HG03060 (cell line): ENCODE measurements around the gene RGS9.
"Not testable (repeated sequence)": the region's sequence is repeated elsewhere in the genome, so short reads cannot be mapped to it uniquely, and the experiment has no call there.

Experiments
- ATAC-seq: cut with Tn5 transposase; IDR thresholded peaks from one replicate; pipeline ENCODE4 v1.9.1; 2021; ENCODE audit warnings: low read depth, moderate number of reproducible peaks; ENCODE audit not compliant: unreplicated experiment

The RGS9 gene

DNA sequence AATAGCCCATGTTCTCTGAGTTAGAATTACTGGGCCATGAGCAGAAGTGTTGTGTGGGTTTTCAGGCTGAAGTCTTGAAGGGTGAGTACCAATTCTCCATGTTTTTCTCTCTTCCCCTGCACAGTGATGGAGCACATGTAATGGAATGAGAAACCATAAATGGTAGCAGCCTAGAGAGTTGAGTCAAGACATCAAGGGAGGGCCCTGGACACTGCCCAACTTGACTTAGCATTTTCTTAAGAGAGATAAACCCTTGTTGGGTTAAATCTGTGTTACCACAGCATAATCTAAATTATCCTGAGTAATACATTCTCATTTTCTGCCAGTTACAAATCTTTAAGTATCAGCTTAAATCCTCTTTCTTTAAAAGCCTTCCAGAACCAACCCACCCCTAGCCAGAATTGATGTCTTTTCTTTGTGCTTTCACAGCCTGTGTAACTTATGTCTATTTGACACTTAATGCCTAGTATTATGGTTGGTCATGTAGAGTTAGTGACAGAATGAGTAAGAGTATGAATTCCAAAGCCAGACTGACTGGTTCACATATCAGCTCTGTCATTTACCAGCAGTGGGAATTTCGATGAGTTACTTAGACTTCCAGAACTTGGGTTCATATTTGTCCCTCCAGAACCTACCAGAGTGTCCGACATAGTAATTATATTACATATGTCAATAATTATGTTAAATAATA, 27.0 kb upstream of the RGS9 start:
- ATAC-seq: no peak

DNA sequence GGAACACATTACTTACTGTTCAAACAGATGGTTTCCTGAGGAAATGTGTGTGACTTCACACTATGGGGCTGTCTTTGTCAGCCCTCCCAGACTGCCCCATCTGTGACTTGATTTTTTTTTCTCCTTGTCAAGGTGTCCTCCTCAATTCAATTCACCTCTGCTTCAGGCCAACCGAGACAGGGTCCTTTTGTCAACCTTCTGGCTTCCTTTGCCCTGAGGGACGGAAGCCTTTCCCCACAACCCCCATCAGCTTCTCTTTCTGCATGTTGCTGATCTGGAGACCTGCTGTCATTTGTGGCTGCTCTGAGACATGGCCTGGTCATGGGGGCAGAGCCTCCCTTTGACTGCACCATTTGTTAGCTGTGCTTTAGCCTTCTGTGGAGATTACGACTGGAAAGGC, 21.3 kb upstream of the RGS9 start:
- ATAC-seq: no peak

DNA sequence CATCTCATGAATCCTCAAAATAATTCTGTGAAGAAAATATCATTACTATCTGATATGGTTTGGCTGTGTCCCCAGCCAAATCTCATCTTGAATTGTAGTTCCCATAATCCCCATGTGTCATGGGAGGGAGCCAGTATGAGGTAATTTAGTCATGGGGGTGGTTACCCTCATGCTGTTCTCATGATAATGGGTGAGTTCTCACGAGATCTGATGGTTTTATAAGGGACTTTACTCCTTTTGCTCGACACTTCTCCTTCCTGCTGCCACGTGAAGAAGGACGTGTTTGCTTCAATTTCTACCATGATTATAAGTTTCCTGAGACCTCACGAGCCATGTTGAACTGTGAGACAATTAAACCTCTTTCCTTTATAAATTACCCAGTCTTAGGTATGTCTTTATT, 20.7 kb upstream of the RGS9 start:
- not testable (repeated sequence) for ATAC-seq

DNA sequence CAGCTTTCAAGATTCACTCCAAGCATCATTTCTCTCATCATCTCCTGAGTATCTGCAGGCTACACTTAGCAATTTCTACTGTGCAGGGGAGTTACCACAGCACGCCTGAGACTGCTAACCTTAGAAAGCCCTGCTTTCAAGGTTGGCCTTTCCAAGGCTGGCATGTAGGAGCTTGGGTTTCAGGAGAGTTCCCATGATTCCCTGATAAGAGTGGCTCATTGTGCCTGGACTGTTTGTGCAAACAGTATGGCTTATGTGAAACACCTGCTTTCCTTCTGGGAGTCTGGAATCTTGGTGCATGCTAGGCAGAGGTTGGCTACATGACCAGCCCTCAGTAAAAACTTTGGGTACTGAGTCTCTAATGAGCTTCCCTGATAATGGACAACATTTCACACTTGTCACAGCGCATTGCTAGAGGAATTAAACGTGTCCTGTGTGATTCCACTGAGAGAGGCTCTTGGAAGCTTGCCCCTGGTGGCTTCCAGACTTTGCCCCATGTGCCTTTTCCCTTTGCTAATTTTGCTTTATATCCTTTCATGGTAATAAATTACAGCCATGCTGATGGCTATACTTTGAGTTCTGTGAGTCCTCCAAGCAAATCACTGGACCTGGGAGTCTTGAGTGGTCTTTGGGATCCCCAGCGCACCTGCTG, 19.7 kb upstream of the RGS9 start:
- ATAC-seq: no peak

DNA sequence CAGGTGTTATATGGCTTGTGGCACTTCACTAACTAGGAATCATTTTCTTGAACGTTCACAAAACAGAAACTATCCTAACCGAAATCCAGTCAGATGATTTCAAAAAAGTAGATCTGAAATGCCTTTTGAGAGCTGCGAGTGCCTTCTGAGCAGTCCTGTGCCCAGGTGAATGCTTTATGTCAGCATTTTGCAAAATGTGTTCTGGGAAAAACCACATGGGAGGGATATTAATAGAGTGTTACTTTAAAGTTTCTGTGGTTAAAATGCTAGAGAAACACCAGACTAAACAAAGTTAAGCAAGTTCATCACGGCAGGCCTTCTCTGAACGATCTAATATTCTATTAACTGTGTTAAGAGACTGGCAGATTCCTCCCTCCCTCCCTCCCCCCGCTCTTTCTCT, 15.8 kb upstream of the RGS9 start:
- no peak for ATAC-seq

DNA sequence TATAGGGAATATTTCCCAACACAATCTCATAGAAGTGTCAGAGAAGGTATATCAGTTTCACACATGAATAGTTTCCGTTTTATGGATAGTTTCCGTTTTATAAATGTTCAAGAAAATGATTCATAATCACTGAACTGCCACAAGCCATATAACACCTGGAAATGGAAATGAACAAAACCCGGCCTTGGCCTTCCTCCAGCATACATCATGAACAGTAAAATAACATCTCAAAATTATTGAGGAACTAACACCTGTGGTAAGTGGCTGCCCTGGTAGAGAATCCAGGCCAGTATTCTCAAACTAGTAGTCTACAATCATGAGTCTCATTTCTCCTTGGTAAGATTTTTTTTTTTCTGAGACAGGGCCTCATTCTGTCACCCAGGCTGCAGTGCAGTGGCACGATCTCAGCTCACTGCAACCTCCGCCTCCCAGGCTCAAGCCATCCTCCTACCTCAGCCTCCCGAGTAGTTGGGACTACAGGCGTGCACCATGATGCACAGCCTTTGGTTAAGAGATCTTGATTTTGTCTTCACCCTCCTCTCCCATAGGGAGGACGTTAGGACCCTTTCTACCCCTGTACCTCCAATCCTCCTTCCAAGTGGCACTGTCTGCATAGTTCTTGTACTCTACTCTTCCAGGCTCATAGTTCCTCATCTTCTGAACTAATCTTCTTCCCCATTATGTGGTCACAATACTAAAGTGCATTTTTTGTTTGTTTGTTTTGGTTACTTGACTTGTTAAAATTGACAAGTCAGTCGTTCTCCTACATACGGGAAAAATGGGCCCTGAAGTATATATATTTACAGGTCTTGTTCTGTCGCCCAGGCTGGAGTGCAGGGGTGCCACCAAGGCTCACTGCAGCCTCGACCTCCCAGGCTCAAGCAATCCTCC, 15.0 kb upstream of the RGS9 start:
- ATAC-seq: peak; percentile 33

DNA sequence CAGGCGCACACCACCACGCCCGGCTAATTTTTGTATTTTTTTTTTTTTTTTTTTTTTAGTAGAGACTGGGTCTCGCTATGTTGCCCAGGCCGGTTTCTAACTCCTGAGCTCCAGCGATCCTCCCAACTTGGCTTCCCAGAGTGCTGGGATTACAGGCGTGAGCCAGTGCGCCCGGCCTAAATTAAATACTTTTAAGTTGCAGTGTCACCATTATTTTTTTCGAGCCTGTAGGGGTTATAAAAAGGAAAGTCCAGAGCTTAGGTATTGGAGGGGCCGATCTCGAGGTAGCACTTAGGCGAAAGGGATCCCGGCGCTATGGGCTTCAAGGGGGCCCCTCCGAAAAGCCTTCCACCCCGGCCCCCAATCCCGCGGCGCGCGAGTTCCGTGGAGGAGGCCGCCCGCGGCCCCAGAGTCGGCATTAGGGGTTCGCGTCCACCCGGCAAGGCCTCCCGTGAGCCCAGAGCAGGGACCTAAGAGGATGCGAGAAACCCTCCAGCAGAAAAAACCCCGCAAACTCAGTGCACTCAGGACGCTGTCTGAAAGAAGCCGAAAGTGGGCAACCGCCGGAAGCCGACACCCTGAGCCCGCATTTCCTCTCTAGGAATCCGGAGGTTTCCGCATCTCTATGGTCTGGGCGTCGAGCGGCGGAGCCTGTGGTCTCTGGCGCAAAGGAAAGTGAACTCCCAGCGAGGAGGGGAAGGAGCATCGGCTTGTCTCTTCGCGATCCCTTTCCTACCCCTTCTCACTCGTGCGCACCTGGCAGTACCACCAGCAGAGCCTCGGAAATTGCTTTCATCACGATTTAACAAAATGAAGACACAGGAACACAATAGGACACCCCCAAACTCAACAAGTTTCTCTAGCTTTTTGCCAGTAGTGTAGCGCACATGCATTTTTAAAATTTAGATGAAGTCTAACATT, 14.1 kb upstream of the RGS9 start:
- peak; percentile 40 for ATAC-seq

DNA sequence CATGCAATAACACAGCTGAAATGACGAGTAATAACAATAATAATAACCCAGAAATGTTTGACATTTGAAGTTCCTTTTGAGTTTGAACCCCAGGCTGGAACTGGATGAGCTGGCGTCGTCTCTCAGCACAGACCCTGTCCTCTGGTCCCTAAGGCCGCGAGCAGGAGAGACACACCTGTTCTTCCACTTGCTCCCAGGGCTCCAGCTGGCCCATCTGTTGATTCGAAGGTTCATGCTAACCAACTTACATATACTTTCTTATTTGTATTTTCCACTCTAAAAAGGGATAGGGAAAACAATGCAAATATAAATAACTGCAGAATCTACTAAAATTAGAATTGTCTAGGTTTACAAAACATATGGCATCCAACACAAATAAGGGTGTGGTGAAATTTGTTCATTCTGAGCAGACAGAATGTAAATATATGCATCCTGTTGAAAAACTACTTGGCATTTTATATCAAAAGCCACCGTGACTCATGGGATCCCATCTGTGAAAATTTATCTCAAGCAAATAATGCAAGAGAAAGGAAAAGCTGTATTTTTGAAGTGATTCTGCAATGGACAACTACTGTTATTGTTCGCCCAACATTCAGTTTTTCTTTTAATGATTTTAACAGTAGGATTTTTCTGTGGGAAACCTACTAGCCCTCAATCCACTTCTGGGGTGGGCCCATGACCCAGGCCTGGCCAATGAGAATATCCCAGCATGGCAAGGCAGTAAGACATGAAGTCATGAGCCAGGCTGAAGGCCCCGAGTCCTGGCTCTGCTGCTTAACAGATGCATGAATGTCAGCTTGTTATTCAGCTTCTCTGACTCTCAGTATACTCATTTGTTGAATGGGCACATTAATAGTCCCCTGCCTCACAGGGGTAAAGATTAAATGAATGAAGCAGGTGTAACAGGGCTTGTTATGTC, 13.2 kb upstream of the RGS9 start:
- ATAC-seq: no peak

DNA sequence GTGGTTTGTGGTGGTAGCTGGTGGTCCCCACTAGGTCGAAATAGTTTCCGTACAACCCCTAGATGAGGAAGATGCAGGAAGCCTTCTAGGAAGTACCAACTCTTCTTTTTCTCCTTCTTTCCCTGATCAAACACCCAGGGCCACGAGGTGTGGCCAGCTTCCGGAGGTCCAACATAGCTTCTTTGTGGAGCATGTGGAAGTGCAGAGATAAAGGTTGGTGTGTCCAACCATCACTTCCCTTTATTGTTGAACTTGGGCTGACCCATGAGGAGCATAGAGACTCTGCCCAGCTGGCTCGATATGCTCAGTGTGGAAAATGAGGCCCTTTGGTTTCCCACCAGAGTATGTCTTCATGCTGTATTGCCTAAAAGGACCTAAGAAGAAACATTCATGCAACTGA, 6.3 kb upstream of the RGS9 start:
- ATAC-seq: no peak

DNA sequence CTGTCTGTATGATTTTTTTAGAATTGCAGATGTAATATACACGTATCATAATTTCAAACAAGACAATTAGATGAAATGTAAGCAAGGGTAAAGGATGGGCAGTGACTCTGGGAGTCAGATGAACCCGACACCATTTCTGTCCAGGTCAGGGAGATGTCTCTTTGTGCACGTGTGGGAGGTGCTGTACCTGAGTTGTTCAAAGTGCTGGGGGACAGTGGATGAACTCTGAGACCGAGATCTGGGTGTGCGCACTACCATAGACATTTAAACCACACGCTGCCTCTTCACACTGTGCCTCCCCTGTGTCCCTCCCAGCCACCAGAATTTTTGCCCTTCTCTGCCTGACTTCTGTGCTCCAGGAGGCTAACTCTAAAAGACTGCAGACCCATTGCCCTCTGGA, 5.9 kb upstream of the RGS9 start:
- ATAC-seq: no peak

DNA sequence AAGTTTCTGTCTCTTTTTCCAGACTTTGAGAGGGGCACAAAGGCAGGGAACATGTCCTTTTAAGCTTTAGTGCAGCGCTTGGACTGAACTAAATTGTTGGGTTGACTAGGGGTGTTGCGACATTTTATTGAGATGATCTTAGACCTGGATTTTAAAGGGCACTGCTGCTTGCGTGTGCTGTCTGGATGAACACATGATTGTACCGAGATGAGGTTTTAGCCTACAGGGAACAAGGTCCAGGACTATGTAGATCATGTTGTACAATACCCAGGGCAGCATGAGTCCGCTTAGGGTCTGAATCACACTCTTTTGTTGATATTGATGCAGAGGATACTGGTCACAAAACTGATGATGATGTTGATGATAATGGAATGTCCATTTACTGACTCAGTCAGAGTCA, 5.2 kb upstream of the RGS9 start:
- no peak for ATAC-seq

DNA sequence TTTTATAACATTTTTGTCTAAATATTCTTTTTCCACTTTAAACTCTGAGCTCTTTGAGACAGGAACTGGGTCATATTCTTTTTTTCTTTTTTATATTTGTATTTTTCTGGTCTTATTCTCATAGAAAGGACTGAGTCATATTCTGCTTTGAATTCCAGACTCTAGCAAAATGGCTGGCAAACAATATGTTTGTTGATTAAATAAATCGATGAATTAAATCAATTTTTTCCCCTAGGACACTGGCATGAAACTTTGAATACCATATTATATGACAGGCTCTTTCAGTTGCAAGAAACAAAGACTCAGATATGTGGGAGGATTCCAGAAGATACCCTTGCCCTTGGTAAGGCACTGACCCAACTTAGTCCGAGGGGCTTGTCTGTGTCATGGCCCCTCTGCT, 3.1 kb upstream of the RGS9 start:
- ATAC-seq: no peak

DNA sequence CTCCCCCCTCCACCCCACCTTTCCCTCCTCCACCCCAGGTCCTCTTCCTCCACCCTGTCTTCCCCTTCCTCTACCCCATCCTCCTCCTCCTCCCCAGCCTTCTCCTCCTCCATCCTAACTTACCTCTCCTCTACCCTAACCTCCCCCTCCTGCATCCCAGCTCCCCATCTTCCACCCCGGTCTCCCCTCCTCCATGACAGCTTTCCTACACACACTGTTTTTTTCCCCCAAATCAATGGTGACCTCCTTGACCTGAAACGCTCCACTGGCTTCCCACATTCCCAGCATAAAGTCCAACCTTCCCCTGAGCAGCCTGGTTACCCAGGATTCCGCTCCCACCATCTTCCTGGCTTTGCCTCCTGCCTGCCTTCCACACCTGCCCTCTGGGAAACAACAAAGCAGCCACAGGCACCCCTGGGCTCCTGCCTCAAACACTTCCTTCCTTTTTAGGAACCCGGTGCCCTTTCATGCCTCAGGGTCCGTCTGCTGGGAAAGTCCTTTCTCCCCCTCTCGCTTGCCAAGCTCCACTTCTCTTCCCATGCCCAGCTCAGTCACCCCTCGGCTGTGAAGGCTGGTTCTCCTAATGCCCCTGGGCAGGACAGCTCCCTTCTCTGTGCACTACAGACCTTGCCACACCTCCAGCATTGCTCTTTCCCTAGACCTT, 2.1 kb downstream of the RGS9 start:
- no peak for ATAC-seq

DNA sequence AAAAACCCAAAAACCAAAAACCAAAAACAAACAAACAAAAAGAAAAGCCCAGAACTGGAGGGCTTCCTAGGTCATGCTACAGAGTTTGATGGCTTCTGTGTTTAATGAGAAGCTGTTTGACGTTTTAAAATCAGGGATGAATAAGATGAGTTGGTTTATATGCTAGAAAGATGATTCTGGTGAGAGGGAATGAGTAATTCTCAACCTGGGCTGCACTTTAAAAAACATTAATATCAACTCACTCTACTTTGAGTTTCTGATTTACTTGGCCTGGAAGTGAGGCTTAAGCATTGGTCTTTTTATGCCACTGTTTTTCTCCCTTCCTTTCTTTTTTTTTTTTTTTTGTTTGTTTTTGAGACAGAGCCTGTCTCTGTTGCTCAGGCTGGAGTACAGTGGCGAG, 5.1 kb downstream of the RGS9 start:
- ATAC-seq: no peak

DNA sequence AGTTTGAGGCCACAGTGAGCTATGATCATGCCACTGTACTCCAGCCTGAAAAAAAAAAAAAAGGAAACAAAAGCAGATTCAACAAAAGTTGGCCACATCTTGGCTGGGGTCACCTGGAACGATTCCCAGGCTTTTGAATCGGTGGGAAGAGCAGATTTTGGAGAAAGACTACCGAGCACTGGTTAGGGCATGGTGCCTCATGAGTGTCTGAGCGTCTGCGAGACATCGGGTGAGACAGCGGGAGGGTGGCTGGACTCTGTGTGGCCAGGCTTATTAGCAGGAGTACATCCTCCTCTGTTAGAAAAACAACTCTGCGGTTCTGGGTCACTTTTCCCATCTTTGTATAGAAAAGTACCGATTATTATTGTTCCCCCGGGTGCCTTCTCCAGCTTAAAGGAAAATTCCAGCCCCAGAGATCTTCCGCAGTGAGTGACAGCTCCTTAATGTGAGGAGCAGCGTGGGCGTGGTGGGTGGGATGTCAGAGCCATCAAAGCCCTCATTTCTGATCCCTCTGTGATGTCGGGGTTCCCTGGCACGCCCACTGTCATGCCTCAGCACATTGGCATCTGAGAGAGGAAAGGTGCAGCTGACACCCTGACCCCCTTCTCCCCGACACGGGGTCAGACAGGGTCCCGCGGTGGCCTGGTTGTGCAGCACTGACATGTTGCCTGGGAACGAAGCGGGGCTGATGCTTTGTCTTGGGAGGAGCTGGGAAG, 6.9 kb downstream of the RGS9 start:
- no peak for ATAC-seq

DNA sequence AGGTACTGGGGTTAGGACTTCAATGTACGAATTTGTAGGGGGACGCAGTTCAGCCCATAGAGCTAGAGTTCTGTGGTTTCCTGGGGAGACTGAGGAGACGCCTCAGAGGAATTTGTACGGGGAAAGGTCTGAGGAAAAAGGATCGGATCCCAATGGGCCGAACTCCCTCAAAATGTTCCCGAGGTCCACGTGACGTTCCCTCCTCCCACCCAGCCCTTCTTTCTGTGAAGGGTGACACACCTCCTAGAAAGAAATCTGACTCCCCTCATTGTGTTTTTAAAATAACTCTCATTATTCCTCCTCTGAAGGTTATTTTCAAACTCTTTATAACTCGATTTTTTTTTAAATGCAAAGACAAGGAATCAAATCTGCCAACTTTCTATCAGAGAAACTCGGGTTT, 8.6 kb downstream of the RGS9 start:
- no peak for ATAC-seq

DNA sequence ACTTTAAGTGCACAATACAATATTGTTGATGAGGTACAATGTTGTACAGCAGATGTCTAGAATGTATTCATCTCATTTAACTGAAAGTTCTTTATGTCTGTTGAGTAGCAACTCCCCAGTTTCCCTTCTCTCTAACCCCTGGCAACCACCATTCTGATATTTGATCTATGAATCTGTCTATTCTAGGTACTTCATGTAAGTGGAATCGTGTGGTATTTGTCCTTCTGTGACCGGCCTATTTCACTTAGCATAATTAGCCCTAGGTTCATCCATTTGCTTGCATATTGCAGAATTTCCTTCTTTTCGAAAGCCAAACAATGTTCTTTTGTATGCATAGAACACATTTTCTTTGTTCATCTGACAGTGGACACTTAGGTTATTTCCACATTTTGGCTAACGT, 10.8 kb downstream of the RGS9 start:
- ATAC-seq: no peak
